A673 (cell line): ENCODE data around the gene CACNG5.

ENCODE experiments used
- EZH2 ChIP-seq: fragments of 200-600 bp; sonication (generic); IDR thresholded peaks from 2 replicates; pipeline ENCODE4 v1.6.1; 2017; ENCODE audit warnings: borderline replicate concordance, low read depth, mild to moderate bottlenecking, mixed read lengths, antibody characterized with exemption, low read length; ENCODE audit not compliant: poor library complexity, severe bottlenecking
- TF ChIP-seq, protein P1 (sequence below): fragments of 300-800, 200-600 bp; sonication (generic); conservative IDR thresholded peaks from 2 replicates; pipeline ENCODE4 v1.5.1; 2017; ENCODE audit warnings: low read depth, mild to moderate bottlenecking, antibody characterized with exemption, low read length, moderate library complexity, mixed read lengths

DNA sequence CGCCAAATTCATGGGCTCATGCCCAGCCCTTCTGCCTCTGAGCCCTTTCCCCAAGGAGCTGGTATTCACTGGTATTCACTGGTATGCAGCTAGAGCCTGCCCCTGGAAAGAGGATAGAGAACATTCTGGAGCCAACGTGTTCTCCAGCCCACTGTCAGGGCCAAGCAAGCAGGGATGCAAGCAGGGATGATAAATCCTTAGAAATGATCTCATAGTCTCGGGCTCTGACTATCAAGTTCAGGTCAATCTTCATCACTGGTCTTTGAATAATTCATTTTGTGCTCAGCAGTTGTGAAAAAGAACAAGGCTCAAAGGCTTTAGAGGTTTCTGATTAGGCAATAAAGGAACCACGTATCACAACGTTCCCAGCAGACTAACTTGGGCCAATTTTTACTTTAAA is 57.3 kb downstream of the CACNG5 start:
- TF ChIP-seq, protein P1, sequence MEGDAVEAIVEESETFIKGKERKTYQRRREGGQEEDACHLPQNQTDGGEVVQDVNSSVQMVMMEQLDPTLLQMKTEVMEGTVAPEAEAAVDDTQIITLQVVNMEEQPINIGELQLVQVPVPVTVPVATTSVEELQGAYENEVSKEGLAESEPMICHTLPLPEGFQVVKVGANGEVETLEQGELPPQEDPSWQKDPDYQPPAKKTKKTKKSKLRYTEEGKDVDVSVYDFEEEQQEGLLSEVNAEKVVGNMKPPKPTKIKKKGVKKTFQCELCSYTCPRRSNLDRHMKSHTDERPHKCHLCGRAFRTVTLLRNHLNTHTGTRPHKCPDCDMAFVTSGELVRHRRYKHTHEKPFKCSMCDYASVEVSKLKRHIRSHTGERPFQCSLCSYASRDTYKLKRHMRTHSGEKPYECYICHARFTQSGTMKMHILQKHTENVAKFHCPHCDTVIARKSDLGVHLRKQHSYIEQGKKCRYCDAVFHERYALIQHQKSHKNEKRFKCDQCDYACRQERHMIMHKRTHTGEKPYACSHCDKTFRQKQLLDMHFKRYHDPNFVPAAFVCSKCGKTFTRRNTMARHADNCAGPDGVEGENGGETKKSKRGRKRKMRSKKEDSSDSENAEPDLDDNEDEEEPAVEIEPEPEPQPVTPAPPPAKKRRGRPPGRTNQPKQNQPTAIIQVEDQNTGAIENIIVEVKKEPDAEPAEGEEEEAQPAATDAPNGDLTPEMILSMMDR = no peak
- no peak for TF ChIP-seq EZH2
